ENCODE results near the gene DNAAF1. TPM values are rescaled to one million over a fixed set of nuclear protein-coding genes. Genes with fewer than 3 reads are reported as not detected.

DNAAF1 gene
- total and polyA plus RNA-seq, 11 donors = 0.15 to 0.38 (median 0.25) TPM; not detected in 6

DNA sequence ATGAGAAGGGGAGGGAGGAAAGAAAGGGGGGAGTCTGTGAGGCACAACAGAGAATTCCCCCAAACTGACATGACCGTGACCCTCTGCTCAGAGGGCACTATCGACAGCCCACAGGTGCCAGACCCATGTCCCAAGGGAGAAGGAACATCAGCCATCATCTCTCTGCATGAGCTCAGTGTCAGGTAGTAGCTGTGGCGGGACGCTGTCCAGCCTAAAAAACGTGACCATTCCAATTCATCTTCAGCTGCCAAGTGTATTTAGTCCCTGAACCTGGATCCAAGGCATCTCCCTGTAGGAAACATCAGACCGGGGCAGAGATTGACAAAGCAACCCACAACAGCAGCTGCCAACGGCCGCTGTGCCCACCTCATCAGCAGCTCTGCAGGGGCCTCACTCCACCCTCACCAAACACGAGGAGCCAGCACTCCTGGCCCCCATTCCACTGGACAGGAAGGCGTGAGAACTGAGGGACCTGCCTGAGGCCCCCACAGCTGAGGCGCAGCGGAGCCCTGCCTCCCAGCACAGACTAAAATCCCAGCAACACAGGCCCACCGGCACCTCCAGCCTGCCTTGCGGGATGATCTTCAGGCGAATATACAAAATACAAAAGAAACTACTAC is 33.1 kb downstream of the DNAAF1 start:
- TF ChIP-seq, protein P1, sequence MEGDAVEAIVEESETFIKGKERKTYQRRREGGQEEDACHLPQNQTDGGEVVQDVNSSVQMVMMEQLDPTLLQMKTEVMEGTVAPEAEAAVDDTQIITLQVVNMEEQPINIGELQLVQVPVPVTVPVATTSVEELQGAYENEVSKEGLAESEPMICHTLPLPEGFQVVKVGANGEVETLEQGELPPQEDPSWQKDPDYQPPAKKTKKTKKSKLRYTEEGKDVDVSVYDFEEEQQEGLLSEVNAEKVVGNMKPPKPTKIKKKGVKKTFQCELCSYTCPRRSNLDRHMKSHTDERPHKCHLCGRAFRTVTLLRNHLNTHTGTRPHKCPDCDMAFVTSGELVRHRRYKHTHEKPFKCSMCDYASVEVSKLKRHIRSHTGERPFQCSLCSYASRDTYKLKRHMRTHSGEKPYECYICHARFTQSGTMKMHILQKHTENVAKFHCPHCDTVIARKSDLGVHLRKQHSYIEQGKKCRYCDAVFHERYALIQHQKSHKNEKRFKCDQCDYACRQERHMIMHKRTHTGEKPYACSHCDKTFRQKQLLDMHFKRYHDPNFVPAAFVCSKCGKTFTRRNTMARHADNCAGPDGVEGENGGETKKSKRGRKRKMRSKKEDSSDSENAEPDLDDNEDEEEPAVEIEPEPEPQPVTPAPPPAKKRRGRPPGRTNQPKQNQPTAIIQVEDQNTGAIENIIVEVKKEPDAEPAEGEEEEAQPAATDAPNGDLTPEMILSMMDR (IDR thresholded peaks at IDR 0.05) = no peak
- no peak for TF ChIP-seq POLR2A (IDR thresholded peaks at IDR 0.05)
- Histone ChIP-seq H3K27me3 (no peaks in the 10 kb centered on the region), H3K4me1 (peaks cover 7 to 73% (median 38%) of the 10 kb centered on the region in 12 donors), H3K27ac (peak overlapping the region in 11 of 12 donors; percentile 9 to 85 (median 81)), H3K4me3 (no peak overlapping the region), H3K36me3 (peaks cover 0 to 57% (median 50%) of the 10 kb centered on the region in 9 donors), H3K9me3 (no peaks in the 10 kb centered on the region)
- no peak for DNase-seq
- WGBS, 4 donors = 64 to 77% (median 77%) methylated on average over 10 to 15 of the region's 15 CpGs
- ATAC-seq = peak in 1 of 4 donors; percentile 19
- intact Hi-C loops (cut with DNase I) = loop anchor here in 6 of 10 donors (5.0 to 10.0 kb wide), 6 partner anchors 91 to 223 kb away; partner anchors contain the start of genes NECAB2 (in 1 of the 6) and OSGIN1 (in 1 of the 6)

DNA sequence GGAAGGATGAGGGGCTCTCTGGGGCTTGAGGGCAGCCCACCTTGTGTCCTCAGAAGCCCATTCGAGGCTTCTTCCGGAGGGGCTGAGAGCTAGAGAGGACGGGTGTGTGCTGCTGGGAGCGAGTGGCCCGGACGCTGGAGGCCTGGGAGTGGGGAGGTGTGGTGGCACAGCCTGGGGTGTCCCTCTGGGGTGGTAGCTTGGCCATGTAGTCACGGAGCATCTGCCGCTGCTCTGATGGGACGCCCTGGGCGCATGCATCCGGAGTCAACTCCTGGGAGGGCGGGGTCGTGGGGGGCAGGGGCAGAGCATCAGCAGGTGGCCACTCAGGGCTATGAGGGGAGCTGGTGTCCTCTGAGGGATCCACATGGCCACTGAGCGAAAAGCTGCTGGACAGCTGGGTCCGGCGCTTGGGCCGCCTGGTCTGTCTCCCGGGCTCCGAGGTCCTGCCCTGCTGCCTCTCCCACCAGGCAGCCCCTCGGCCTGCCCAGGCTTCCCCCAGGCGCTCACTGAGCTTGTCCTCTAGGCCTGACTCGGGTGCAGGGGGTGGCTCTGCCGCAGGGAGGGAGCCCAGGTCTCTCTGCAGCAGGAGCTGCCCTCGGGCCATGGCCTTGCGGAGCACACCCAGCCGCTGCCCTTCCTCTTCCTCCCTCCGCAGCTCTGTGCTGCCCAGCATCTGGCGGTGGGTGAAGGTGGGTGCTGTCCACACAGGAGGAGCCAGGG is 33.9 kb downstream of the DNAAF1 start:
- Histone ChIP-seq H3K4me1 (peaks cover 7 to 81% (median 41%) of the 10 kb centered on the region in 12 donors), H3K9me3 (no peaks in the 10 kb centered on the region), H3K27ac (peak overlapping the region in 5 of 12 donors; percentile 29 to 85 (median 80)), H3K27me3 (no peaks in the 10 kb centered on the region), H3K4me3 (no peak overlapping the region), H3K36me3 (peaks cover 0 to 65% (median 56%) of the 10 kb centered on the region in 9 donors)
- ATAC-seq (no peak), DNase-seq (no peak)
- TF ChIP-seq, protein P1 (IDR thresholded peaks at IDR 0.05) = no peak
- TF ChIP-seq POLR2A (IDR thresholded peaks at IDR 0.05) = no peak
- intact Hi-C loops (cut with DNase I) = loop anchor here in 6 of 10 donors (5.0 to 10.0 kb wide), 6 partner anchors 92 to 224 kb away; partner anchors contain the start of genes NECAB2 (in 1 of the 6) and OSGIN1 (in 1 of the 6)
- 80 to 91% (median 88%) methylated on average over 13 to 28 of the region's 28 CpGs for WGBS, 4 donors

DNA sequence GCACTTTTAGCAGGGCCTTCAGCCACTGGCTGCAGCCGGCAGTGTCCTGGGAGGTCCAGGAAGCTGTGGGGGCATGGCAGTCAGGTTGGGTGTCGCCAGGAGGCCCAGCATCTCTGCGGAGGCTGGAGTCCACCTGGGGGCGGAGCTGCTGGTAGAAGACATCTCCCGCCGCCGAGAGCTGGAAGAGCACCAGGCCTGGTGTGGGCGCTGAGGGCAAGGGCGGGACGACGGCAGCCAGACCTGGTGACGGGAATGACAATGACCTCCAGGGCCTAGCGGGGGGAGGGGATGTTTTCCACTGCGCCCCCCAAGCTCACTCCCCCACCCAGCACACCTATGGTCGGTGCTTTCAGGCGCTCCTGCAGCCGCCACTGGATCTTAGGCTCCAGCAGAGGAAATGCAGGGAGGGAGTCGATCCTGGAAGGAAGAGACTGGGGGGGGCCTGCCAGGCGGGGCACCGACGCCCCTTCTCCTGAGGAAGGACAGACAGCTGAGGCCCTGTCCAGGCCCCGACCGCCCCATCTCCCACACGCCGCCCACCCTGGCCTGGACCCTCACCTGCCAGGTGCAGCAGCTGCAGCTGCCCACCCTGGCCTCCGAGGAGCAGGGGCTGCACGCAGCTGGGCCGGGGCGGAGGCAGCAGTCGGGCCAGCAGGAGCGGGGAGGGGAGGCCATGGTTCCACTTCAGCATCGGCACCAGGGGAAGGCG is 34.7 kb downstream of the DNAAF1 start:
- Histone ChIP-seq H3K36me3 (peaks cover 0 to 71% (median 59%) of the 10 kb centered on the region in 9 donors), H3K27ac (peak overlapping the region in 7 of 12 donors; percentile 4 to 85 (median 35)), H3K9me3 (no peaks in the 10 kb centered on the region), H3K27me3 (no peaks in the 10 kb centered on the region), H3K4me3 (peak overlapping the region in 2 of 12 donors; percentile 5 to 24), H3K4me1 (peaks cover 7 to 88% (median 47%) of the 10 kb centered on the region in 12 donors)
- WGBS, 4 donors = 75 to 87% (median 77%) methylated on average over 17 to 33 of the region's 33 CpGs
- TF ChIP-seq, protein P1 (IDR thresholded peaks at IDR 0.05) = no peak
- no peak for TF ChIP-seq POLR2A (IDR thresholded peaks at IDR 0.05)
- intact Hi-C loops (cut with DNase I) = loop anchor here in 9 of 10 donors (5.0 to 10.0 kb wide), 11 partner anchors 32 to 355 kb away; partner anchors contain the start of genes DNAAF1 (in 2 of the 9), HSDL1 (in 2 of the 9), OSGIN1 (in 2 of the 9) and NECAB2 (in 1 of the 9)
- DNase-seq (no peak), ATAC-seq (no peak)

Data from heart left ventricle (tissue), 16 donors.